Brain microvascular endothelial cell (primary cell): ENCODE measurements around the gene ZNF793.

ENCODE experiments used
- DNase-seq: peaks from one replicate; pipeline ENCODE4 v3.0.0-alpha.2; 2020
- H3K27ac ChIP-seq: fragments of 250-450 bp; sonication (Bioruptor Pico); 2 replicates; pipeline ENCODE4 v1.5.1; 2020; ENCODE audit warnings: mild to moderate bottlenecking, moderate library complexity
- H3K27me3 ChIP-seq: fragments of 250-450 bp; sonication (Bioruptor Pico); replicated peaks from 2 replicates; pipeline ENCODE4 v1.5.1; 2020; ENCODE audit warnings: mild to moderate bottlenecking
- H3K36me3 ChIP-seq: fragments of 250-450 bp; sonication (Bioruptor Pico); replicated peaks from 2 replicates; pipeline ENCODE4 v1.5.1; 2020; ENCODE audit warnings: mild to moderate bottlenecking
- H3K4me3 ChIP-seq: 2 replicates; pipeline ENCODE4 v1.5.1; 2011; ENCODE audit warnings: low read depth, mild to moderate bottlenecking, control low read depth, low read length, moderate library complexity
- in situ Hi-C: cut with HindIII; loops from 2 replicates; pipeline ENCODE4 v1.10.0; 2017; ENCODE audit warnings: low sequenced_read_pairs, low pct_ligation_motif_present
- TF ChIP-seq, protein P1 (sequence below): IDR thresholded peaks from 2 replicates; pipeline ENCODE4 v1.5.1; 2011; ENCODE audit warnings: low read depth, mild to moderate bottlenecking, moderate library complexity, low read length, control low read depth, inconsistent platforms; ENCODE audit errors: missing control alignments

ZNF793 gene

DNA sequence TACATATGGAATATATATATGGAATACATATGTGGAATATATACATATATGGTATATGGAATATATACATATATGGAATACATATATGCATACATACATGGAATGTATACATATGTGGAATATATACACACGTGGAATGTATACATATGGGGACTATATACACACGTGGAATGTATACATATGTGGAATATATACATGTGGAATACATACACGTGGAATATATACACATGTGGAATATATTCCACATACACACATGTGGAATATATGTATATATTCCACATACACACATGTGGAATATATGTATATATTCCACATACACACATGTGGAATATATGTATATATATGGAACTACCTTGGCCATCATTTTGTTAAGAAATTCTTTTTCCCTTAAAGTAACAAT, 56.8 kb downstream of the ZNF793 start:
- in situ Hi-C loops = no loop called here
- no peak for DNase-seq
- TF ChIP-seq, protein P1, sequence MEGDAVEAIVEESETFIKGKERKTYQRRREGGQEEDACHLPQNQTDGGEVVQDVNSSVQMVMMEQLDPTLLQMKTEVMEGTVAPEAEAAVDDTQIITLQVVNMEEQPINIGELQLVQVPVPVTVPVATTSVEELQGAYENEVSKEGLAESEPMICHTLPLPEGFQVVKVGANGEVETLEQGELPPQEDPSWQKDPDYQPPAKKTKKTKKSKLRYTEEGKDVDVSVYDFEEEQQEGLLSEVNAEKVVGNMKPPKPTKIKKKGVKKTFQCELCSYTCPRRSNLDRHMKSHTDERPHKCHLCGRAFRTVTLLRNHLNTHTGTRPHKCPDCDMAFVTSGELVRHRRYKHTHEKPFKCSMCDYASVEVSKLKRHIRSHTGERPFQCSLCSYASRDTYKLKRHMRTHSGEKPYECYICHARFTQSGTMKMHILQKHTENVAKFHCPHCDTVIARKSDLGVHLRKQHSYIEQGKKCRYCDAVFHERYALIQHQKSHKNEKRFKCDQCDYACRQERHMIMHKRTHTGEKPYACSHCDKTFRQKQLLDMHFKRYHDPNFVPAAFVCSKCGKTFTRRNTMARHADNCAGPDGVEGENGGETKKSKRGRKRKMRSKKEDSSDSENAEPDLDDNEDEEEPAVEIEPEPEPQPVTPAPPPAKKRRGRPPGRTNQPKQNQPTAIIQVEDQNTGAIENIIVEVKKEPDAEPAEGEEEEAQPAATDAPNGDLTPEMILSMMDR = no peak
- H3K4me3 ChIP-seq = no peak overlapping the region
- H3K27me3 ChIP-seq = no peaks in the 10 kb centered on the region
- peaks cover 2% of the 10 kb centered on the region for H3K36me3 ChIP-seq
- H3K27ac ChIP-seq = no peak overlapping the region

DNA sequence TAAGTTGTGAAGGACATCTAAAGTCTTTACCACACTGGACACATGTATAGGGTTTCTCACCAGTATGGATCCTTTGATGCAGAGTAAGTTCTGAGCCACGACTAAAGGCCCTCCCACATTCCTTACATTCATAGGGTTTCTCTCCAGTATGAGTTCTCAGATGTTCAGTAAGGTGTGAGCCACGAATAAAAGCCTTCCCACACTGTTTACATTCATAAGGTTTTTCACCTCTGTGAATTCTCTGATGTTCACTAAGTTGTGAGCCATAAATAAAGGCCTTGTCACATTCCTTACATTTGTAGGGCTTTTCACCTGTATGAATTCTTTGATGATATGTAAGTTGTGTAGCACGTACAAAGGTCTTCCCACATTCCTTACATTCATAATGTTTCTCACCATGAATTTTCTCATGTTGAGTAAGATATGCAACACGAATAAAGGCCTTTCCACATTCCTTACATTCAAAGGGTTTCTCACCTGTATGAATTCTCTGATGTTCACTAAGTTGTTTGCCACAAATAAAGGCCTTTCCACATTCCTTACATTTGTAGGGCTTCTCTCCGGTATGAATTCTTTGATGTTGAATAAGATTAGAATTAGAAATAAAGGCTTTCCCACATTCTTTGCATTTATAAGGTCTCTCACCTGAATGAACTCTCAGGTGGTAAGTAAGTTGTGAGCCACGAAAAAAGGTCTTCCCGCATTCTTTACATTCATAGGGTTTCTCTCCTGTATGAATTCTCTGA, 58.1 kb downstream of the ZNF793 start:
- Histone ChIP-seq H3K4me3 (no peak overlapping the region), H3K36me3 (peaks cover 2% of the 10 kb centered on the region), H3K27ac (no peak overlapping the region), H3K27me3 (no peaks in the 10 kb centered on the region)
- TF ChIP-seq, protein P1 = no peak
- no peak for DNase-seq
- in situ Hi-C loops = no loop called here

DNA sequence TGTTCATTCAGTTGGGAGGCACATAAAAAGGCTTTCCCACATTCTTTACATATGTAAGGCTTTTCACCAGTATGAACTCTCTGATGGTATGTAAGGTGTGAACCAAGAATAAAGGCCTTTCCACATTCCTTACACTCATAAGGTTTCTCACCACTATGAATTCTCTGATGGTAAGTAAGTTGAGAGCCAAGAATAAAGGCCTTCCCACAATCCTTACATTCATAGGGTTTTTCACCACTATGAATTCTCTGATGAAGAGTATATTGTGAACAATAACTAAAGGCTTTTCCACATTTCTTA, 58.6 kb downstream of the ZNF793 start:
- Histone ChIP-seq H3K27ac (no peak overlapping the region), H3K27me3 (no peaks in the 10 kb centered on the region), H3K36me3 (peaks cover 2% of the 10 kb centered on the region), H3K4me3 (no peak overlapping the region)
- no peak for DNase-seq
- TF ChIP-seq, protein P1 = no peak
- in situ Hi-C loops = no loop called here

DNA sequence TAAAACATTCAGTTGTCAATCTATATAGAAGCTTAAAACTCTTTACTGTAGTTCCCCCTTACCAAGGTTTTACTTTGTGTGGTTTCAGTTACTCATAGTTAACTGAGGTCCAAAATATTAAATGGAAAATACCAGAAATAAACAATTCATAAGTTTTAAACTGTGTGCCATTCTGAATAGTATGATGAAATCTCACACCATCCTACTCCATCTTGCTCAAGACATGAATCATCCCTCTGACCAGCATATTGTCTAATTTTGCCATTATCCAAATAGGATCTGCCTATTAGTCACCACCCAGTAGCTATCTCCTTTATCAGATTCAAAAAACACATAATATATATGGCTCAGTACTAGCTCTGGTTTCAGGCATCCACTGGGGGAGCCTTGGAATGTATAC, 65.5 kb downstream of the ZNF793 start:
- no peak overlapping the region for H3K4me3 ChIP-seq
- peak; percentile 56 for DNase-seq
- TF ChIP-seq, protein P1 = no peak
- H3K27me3 ChIP-seq = no peaks in the 10 kb centered on the region
- in situ Hi-C loops = no loop called here
- H3K27ac ChIP-seq = peak overlapping the region; percentile 82
- H3K36me3 ChIP-seq = no peaks in the 10 kb centered on the region

DNA sequence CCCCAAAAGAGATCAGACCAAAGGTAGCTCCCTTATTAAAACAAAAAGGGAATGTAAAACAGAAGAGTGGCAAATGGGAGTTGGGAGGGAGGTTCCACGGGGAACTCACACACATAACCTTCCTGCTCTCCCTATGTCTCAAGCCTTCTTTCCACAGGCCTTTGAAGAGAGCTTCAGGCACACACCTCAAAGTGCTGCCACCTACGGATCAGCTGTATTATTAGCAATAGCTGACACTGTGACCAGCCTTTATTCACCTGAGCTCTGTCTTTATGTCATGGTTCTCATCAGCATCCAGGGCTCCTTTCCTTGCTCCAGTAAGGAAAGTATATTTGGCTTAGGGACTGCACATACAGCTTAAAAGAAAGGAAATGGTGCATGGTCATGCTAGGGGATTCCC, 76.6 kb downstream of the ZNF793 start:
- in situ Hi-C loops = no loop called here
- H3K36me3 ChIP-seq = peaks cover 16% of the 10 kb centered on the region
- H3K27ac ChIP-seq = no peak overlapping the region
- TF ChIP-seq, protein P1 = no peak
- H3K4me3 ChIP-seq = no peak overlapping the region
- no peak for DNase-seq
- no peaks in the 10 kb centered on the region for H3K27me3 ChIP-seq
